ENCODE measurements around the gene RNF168.
"Not testable (repeated sequence)": the region's sequence is repeated elsewhere in the genome, so short reads cannot be mapped to it uniquely, and the experiment has no call there.

RNF168 gene

GRCh38 chr3:196503196-196504076 is at the start of gene RNF168:
TSS of gene RNF168 (minus strand) at chr3:196503768. CDS start at chr3:196503173, 595 bp downstream.
- DNase-seq (ENCODE audit: low read depth), result peak; percentile 88
- peak within 1 kb of the TSS; percentile 97 for H3K4me3 ChIP-seq (ENCODE audit: low read depth, low read length)

- DNase-seq (ENCODE audit: low read depth), result no peak
- no peak overlapping the region for H3K4me3 ChIP-seq (ENCODE audit: low read depth, low read length)
Observed at GRCh38 chr3:196552253-196552652, 48.7 kb upstream of the RNF168 start.

- not testable (repeated sequence) for DNase-seq (ENCODE audit: low read depth); H3K4me3 ChIP-seq (ENCODE audit: low read depth, low read length)
Observed at GRCh38 chr3:196550172-196550571, 46.6 kb upstream of the RNF168 start.

GRCh38 chr3:196549312-196549711 is 45.7 kb upstream of the RNF168 start:
- not testable (repeated sequence) for H3K4me3 ChIP-seq (ENCODE audit: low read depth, low read length); DNase-seq (ENCODE audit: low read depth)

GRCh38 chr3:196547067-196547466 is 43.5 kb upstream of the RNF168 start:
- no peak for DNase-seq (ENCODE audit: low read depth)
- no peak overlapping the region for H3K4me3 ChIP-seq (ENCODE audit: low read depth, low read length)

GRCh38 chr3:196546537-196546936 is 43.0 kb upstream of the RNF168 start:
- no peak overlapping the region for H3K4me3 ChIP-seq (ENCODE audit: low read depth, low read length)
- DNase-seq (ENCODE audit: low read depth), result no peak

GRCh38 chr3:196544491-196544992 is 41.0 kb upstream of the RNF168 start:
- no peak for DNase-seq (ENCODE audit: low read depth)
- H3K4me3 ChIP-seq (ENCODE audit: low read depth, low read length), result no peak overlapping the region

GRCh38 chr3:196541684-196542445 is 38.3 kb upstream of the RNF168 start:
- no peak overlapping the region for H3K4me3 ChIP-seq (ENCODE audit: low read depth, low read length)
- DNase-seq (ENCODE audit: low read depth), result no peak

- no peak overlapping the region for H3K4me3 ChIP-seq (ENCODE audit: low read depth, low read length)
- DNase-seq (ENCODE audit: low read depth), result no peak
Observed at GRCh38 chr3:196537319-196537984, 33.9 kb upstream of the RNF168 start.

- H3K4me3 ChIP-seq (ENCODE audit: low read depth, low read length), result no peak overlapping the region
- DNase-seq (ENCODE audit: low read depth), result no peak
Observed at GRCh38 chr3:196533260-196533681, 29.7 kb upstream of the RNF168 start.

- H3K4me3 ChIP-seq (ENCODE audit: low read depth, low read length), result no peak overlapping the region
- DNase-seq (ENCODE audit: low read depth), result no peak
Observed at GRCh38 chr3:196531418-196531817, 27.9 kb upstream of the RNF168 start.

- H3K4me3 ChIP-seq (ENCODE audit: low read depth, low read length), result peak overlapping the region; percentile 46
- no peak for DNase-seq (ENCODE audit: low read depth)
Observed at GRCh38 chr3:196528639-196529233, 25.2 kb upstream of the RNF168 start.

GRCh38 chr3:196525141-196525540 is 21.6 kb upstream of the RNF168 start:
- no peak overlapping the region for H3K4me3 ChIP-seq (ENCODE audit: low read depth, low read length)
- no peak for DNase-seq (ENCODE audit: low read depth)

GRCh38 chr3:196524527-196524926 is 21.0 kb upstream of the RNF168 start:
- DNase-seq (ENCODE audit: low read depth), result no peak
- H3K4me3 ChIP-seq (ENCODE audit: low read depth, low read length), result no peak overlapping the region

- H3K4me3 ChIP-seq (ENCODE audit: low read depth, low read length), result no peak overlapping the region
Observed at GRCh38 chr3:196523841-196524240, 20.3 kb upstream of the RNF168 start.

GRCh38 chr3:196521291-196521690 is 17.7 kb upstream of the RNF168 start:
- not testable (repeated sequence) for H3K4me3 ChIP-seq (ENCODE audit: low read depth, low read length); DNase-seq (ENCODE audit: low read depth)

More at GRCh38 chr3:196523841-196524240, 20.3 kb upstream of the RNF168 start:
- no peak for DNase-seq (ENCODE audit: low read depth)

GRCh38 chr3:196519718-196520082 is 16.1 kb upstream of the RNF168 start:
- H3K4me3 ChIP-seq (ENCODE audit: low read depth, low read length), result no peak overlapping the region
- no peak for DNase-seq (ENCODE audit: low read depth)

GRCh38 chr3:196518966-196519717 is 15.6 kb upstream of the RNF168 start:
- DNase-seq (ENCODE audit: low read depth), result no peak
- no peak overlapping the region for H3K4me3 ChIP-seq (ENCODE audit: low read depth, low read length)

- no peak for DNase-seq (ENCODE audit: low read depth)
- no peak overlapping the region for H3K4me3 ChIP-seq (ENCODE audit: low read depth, low read length)
Observed at GRCh38 chr3:196517919-196518318, 14.4 kb upstream of the RNF168 start.
